ENCODE measurements around the gene PYHIN1. TPM values are rescaled to one million over a fixed set of nuclear protein-coding genes. Genes with fewer than 3 reads are reported as not detected.

Gene PYHIN1
- polyA plus RNA-seq, 1 of the 3 experiments (the other 2 are of a cell fraction), result not detected

DNA sequence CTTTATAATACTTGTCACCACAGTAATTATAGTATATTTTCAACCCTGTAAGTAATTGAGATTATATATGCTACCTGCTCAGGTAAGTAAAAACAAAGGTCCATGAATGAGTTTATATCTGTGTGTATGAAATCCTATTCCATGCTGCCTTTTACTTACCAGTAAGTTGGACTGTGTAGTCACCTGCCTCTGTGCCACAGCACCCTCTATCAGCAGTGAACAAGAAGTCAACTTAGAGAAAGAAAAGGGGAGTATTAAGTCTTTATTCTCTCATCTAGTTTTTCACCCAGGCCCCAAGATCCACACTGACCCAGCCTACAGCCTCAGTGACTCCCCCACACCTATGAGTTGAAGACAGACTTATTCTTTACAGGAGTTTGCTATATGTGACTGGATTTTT lies 41.5 kb downstream of the PYHIN1 start:
- H4K20me1 ChIP-seq (ENCODE audit: insufficient read depth), result no peaks in the 10 kb centered on the region
- H3F3A ChIP-seq (replicated peaks; ENCODE audit: insufficient read depth), result no peaks in the 10 kb centered on the region
- H3K36me3 ChIP-seq (replicated peaks in 1 of 2; ENCODE audit: control insufficient read depth in 1 of 2, insufficient read depth in 2 of 2, low read length in 1 of 2), result no peaks in the 10 kb centered on the region
- no peak overlapping the region for H3K9ac ChIP-seq
- CTCF ChIA-PET, result no interaction called here
- H2AFZ ChIP-seq (ENCODE audit: low read depth), result no peak overlapping the region
- H3K27ac ChIP-seq (ENCODE audit: low read depth in 2 of 2, low read length in 1 of 2), result no peak overlapping the region
- no peak for DNase-seq
- no peaks in the 10 kb centered on the region for H3K79me2 ChIP-seq (ENCODE audit: insufficient read depth)
- H3K9me3 ChIP-seq, result no peaks in the 10 kb centered on the region
- no peak overlapping the region for H3K4me2 ChIP-seq
- TF ChIP-seq TEAD4 (IDR thresholded peaks at IDR 0.05; ENCODE audit: borderline replicate concordance, insufficient read depth) (no peak), POLR2AphosphoS5 (IDR thresholded peaks at IDR 0.05; ENCODE audit: low read depth, low read length) (no peak), ELF1 (IDR thresholded peaks at IDR 0.05) (no peak), GATA2 (CRISPR knock-in tag; IDR thresholded peaks at IDR 0.05) (no peak), TAF1 (IDR thresholded peaks at IDR 0.05; ENCODE audit: borderline replicate concordance, low read depth, low read length) (no peak), FOSL2 (IDR thresholded peaks at IDR 0.05; ENCODE audit: borderline replicate concordance, low read depth) (no peak), NRF1 (IDR thresholded peaks at IDR 0.05; ENCODE audit: low read depth, low read length) (no peak), MXI1 (IDR thresholded peaks at IDR 0.05; ENCODE audit: low read depth, low read length) (no peak), EZH2phosphoT487 (IDR thresholded peaks at IDR 0.05; ENCODE audit: borderline replicate concordance, low read depth) (no peak), YY1 (IDR thresholded peaks at IDR 0.05; ENCODE audit: low read depth) (no peak), FOXJ3 (CRISPR knock-in tag; IDR thresholded peaks at IDR 0.05) (no peak), EP300 (IDR thresholded peaks at IDR 0.05; ENCODE audit: borderline replicate concordance in 1 of 2, low read depth in 1 of 2, low read length in 1 of 2) (no peak), SIN3A (IDR thresholded peaks at IDR 0.05; ENCODE audit: borderline replicate concordance, low read depth, low read length) (no peak), GABPA (IDR thresholded peaks at IDR 0.05; ENCODE audit: low read depth) (no peak), SMC3 (IDR thresholded peaks at IDR 0.05; ENCODE audit: low read depth, low read length) (no peak)
- TF ChIP-seq, protein P1, sequence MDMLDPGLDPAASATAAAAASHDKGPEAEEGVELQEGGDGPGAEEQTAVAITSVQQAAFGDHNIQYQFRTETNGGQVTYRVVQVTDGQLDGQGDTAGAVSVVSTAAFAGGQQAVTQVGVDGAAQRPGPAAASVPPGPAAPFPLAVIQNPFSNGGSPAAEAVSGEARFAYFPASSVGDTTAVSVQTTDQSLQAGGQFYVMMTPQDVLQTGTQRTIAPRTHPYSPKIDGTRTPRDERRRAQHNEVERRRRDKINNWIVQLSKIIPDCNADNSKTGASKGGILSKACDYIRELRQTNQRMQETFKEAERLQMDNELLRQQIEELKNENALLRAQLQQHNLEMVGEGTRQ (IDR thresholded peaks at IDR 0.05; ENCODE audit: borderline replicate concordance, low read depth, low read length), result no peak
- TF ChIP-seq, protein P2, sequence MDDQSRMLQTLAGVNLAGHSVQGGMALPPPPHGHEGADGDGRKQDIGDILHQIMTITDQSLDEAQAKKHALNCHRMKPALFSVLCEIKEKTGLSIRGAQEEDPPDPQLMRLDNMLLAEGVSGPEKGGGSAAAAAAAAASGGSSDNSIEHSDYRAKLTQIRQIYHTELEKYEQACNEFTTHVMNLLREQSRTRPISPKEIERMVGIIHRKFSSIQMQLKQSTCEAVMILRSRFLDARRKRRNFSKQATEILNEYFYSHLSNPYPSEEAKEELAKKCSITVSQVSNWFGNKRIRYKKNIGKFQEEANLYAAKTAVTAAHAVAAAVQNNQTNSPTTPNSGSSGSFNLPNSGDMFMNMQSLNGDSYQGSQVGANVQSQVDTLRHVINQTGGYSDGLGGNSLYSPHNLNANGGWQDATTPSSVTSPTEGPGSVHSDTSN (IDR thresholded peaks at IDR 0.05), result no peak
- no peaks in the 10 kb centered on the region for H3K27me3 ChIP-seq (ENCODE audit: insufficient read depth)
- H3K4me3 ChIP-seq (ENCODE audit: low read depth in 2 of 2, low read length in 1 of 2), result no peak overlapping the region
- no peaks in the 10 kb centered on the region for H3K4me1 ChIP-seq (ENCODE audit: control insufficient read depth in 1 of 2, insufficient read depth in 2 of 2, low read depth in 1 of 2, low read length in 1 of 2)
- no peaks in the 10 kb centered on the region for H3K9me2 ChIP-seq
- POLR2A ChIA-PET, result no interaction called here

DNA sequence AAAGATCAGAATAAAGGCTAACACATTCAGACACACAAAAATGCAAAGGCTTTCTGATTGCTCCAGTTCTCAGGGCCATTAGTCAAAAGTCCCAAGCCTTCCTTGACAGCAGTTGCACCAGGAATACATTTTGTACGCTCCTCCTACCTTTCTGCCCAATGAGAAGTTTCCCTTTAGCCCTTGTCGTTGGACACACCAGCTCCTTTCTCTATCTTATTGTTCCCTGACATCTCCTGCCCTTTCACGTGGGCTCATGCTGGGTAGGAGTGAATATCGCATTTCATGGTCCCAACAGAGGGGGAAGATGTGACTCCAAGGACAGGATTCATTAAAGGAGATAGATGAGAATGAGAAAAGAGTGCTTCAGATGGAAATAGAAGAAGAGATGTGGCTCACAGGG lies 44.9 kb downstream of the PYHIN1 start:
- no peak overlapping the region for H3K4me2 ChIP-seq
- no peaks in the 10 kb centered on the region for H3F3A ChIP-seq (replicated peaks; ENCODE audit: insufficient read depth)
- no peak overlapping the region for H3K27ac ChIP-seq (ENCODE audit: low read depth in 2 of 2, low read length in 1 of 2)
- WGBS (ENCODE audit: low lambda C conversion rate), result 0% methylated on average over 4 of the region's 4 CpGs
- CTCF ChIA-PET, result interaction anchor here (1.5 kb wide), 1 partner anchor 22 kb away, joined by 5 read pairs; no protein-coding TSS in a partner anchor
- H3K4me1 ChIP-seq (ENCODE audit: control insufficient read depth in 1 of 2, insufficient read depth in 2 of 2, low read depth in 1 of 2, low read length in 1 of 2), result no peaks in the 10 kb centered on the region
- no peaks in the 10 kb centered on the region for H4K20me1 ChIP-seq (ENCODE audit: insufficient read depth)
- no peak overlapping the region for H3K9ac ChIP-seq
- H3K27me3 ChIP-seq (ENCODE audit: insufficient read depth), result no peaks in the 10 kb centered on the region
- H3K79me2 ChIP-seq (ENCODE audit: insufficient read depth), result no peaks in the 10 kb centered on the region
- no peak overlapping the region for H2AFZ ChIP-seq (ENCODE audit: low read depth)
- H3K9me3 ChIP-seq, result no peaks in the 10 kb centered on the region
- POLR2A ChIA-PET, result no interaction called here
- DNase-seq, result no peak
- no peaks in the 10 kb centered on the region for H3K9me2 ChIP-seq
- no peak overlapping the region for H3K4me3 ChIP-seq (ENCODE audit: low read depth in 2 of 2, low read length in 1 of 2)
- no peaks in the 10 kb centered on the region for H3K36me3 ChIP-seq (replicated peaks in 1 of 2; ENCODE audit: control insufficient read depth in 1 of 2, insufficient read depth in 2 of 2, low read length in 1 of 2)
- TF ChIP-seq NRF1 (IDR thresholded peaks at IDR 0.05; ENCODE audit: low read depth, low read length), result no peak
- TF ChIP-seq, protein P3, sequence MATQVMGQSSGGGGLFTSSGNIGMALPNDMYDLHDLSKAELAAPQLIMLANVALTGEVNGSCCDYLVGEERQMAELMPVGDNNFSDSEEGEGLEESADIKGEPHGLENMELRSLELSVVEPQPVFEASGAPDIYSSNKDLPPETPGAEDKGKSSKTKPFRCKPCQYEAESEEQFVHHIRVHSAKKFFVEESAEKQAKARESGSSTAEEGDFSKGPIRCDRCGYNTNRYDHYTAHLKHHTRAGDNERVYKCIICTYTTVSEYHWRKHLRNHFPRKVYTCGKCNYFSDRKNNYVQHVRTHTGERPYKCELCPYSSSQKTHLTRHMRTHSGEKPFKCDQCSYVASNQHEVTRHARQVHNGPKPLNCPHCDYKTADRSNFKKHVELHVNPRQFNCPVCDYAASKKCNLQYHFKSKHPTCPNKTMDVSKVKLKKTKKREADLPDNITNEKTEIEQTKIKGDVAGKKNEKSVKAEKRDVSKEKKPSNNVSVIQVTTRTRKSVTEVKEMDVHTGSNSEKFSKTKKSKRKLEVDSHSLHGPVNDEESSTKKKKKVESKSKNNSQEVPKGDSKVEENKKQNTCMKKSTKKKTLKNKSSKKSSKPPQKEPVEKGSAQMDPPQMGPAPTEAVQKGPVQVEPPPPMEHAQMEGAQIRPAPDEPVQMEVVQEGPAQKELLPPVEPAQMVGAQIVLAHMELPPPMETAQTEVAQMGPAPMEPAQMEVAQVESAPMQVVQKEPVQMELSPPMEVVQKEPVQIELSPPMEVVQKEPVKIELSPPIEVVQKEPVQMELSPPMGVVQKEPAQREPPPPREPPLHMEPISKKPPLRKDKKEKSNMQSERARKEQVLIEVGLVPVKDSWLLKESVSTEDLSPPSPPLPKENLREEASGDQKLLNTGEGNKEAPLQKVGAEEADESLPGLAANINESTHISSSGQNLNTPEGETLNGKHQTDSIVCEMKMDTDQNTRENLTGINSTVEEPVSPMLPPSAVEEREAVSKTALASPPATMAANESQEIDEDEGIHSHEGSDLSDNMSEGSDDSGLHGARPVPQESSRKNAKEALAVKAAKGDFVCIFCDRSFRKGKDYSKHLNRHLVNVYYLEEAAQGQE (IDR thresholded peaks at IDR 0.05; ENCODE audit: low read depth, low read length), result no peak
- no peak for TF ChIP-seq MXI1 (IDR thresholded peaks at IDR 0.05; ENCODE audit: low read depth, low read length)
- TF ChIP-seq, protein P4, sequence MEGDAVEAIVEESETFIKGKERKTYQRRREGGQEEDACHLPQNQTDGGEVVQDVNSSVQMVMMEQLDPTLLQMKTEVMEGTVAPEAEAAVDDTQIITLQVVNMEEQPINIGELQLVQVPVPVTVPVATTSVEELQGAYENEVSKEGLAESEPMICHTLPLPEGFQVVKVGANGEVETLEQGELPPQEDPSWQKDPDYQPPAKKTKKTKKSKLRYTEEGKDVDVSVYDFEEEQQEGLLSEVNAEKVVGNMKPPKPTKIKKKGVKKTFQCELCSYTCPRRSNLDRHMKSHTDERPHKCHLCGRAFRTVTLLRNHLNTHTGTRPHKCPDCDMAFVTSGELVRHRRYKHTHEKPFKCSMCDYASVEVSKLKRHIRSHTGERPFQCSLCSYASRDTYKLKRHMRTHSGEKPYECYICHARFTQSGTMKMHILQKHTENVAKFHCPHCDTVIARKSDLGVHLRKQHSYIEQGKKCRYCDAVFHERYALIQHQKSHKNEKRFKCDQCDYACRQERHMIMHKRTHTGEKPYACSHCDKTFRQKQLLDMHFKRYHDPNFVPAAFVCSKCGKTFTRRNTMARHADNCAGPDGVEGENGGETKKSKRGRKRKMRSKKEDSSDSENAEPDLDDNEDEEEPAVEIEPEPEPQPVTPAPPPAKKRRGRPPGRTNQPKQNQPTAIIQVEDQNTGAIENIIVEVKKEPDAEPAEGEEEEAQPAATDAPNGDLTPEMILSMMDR (IDR thresholded peaks at IDR 0.05), result no peak
- TF ChIP-seq, protein P5, sequence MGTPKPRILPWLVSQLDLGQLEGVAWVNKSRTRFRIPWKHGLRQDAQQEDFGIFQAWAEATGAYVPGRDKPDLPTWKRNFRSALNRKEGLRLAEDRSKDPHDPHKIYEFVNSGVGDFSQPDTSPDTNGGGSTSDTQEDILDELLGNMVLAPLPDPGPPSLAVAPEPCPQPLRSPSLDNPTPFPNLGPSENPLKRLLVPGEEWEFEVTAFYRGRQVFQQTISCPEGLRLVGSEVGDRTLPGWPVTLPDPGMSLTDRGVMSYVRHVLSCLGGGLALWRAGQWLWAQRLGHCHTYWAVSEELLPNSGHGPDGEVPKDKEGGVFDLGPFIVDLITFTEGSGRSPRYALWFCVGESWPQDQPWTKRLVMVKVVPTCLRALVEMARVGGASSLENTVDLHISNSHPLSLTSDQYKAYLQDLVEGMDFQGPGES (IDR thresholded peaks at IDR 0.05; ENCODE audit: low read depth, low read length), result no peak
- TF ChIP-seq EZH2phosphoT487 (IDR thresholded peaks at IDR 0.05; ENCODE audit: borderline replicate concordance, low read depth), result no peak
- no peak for TF ChIP-seq ELF1 (IDR thresholded peaks at IDR 0.05)

Data from SK-N-SH (cell line).